Ovary (tissue), 9 donors: ENCODE results near the gene TPD52L2. TPM values are rescaled to one million over a fixed set of nuclear protein-coding genes. Genes with fewer than 3 reads are reported as not detected.

Experiments used
- DNase-seq, 5 donors: peaks; one replicate each; pipeline ENCODE4 v3.0.0-alpha.2; 2019 to 2020
- H3K27ac ChIP-seq, 2 donors: fragments of 200-600 bp; one replicate each; pipeline versions ENCODE4 v1.5.1 to v1.8.0; 2019 to 2022
- H3K27me3 ChIP-seq: fragments of 200-600 bp; one replicate; pipeline ENCODE4 v1.8.0; 2022
- H3K36me3 ChIP-seq: fragments of 200-600 bp; sonication (generic); one replicate; pipeline ENCODE4 v1.5.1; 2019
- H3K4me1 ChIP-seq: one replicate; pipeline ENCODE4 v1.8.1; 2013; ENCODE audit warnings: mild to moderate bottlenecking, moderate library complexity; ENCODE audit not compliant: insufficient read depth
- H3K4me3 ChIP-seq: fragments of 200-600 bp; sonication (generic); one replicate; pipeline ENCODE4 v1.5.1; 2017
- H3K9me3 ChIP-seq, 2 donors: fragments of 200-600 bp in 1 of 2; sonication (generic) in 1 of 2; one replicate each; pipeline versions ENCODE4 v1.5.1 to v1.8.1; 2013 to 2019; ENCODE audit warnings: mild to moderate bottlenecking in 1 of 2, moderate library complexity in 1 of 2
- EP300 ChIP-seq: sonication (generic); formaldehyde crosslinking; IDR thresholded peaks from one replicate; pipeline ENCODE4 v1.6.1; 2017; ENCODE audit warnings: antibody characterized with exemption
- POLR2A ChIP-seq: fragments of 450-650 bp; IDR thresholded peaks from one replicate; pipeline ENCODE4 v1.6.1; 2017; ENCODE audit warnings: antibody characterized with exemption, mild to moderate bottlenecking, moderate library complexity
- WGBS, 3 donors: extraction: QIAGEN DNeasy Blood & Tissue Kit in 1 of 3; methylation state at CpG; one replicate each; pipeline versions ENCODE4 v1.1.5 to v1.1.7; 2013 to 2017; 5-methylcytosine and 5-hydroxymethylcytosine counted together
- intact Hi-C, 4 donors: fragments of 100-400 bp; cut with DNase I; formaldehyde crosslinking; loops; one replicate each; pipeline versions ENCODE4 v1.11.0 to v1.15.1; 2022 to 2023
- polyA plus RNA-seq, 2 donors: library from polyadenylated mRNA; stranded (reverse); fragments of 200-250 nt in 1 of 2; fragments of 350-450 nt in 1 of 2; fragmentation: Illumina TruSeq in 1 of 2; extraction: RNeasy Lipid Tissue Mini Kit (QIAGEN cat#74804) in 1 of 2; gene quantifications; one replicate each; pipeline ENCODE4 v1.2.3, GENCODE V29; 2013 to 2014
- total RNA-seq, 7 donors: library from RNA; depleted of rRNA in 2 of 7; stranded (reverse); fragments of >200 nt in 2 of 7; fragmentation: NEBNext Ultra II Directional in 3 of 7; extraction: Animal tissue kit (Norgen Biotek cat#: 25700) in 3 of 7; gene quantifications; one replicate each; pipeline versions ENCODE4 v1.1.0 to v1.2.4, GENCODE V29; 2016 to 2023
- TF ChIP-seq, protein P1 (sequence below), 3 donors: fragments of 450-650 bp in 2 of 3; fragments of 200-600 bp in 1 of 3; IDR thresholded peaks; one replicate each; pipeline versions ENCODE4 v1.5.1 to v1.8.0; 2016 to 2022; ENCODE audit warnings: antibody characterized with exemption in 3 of 3, mild to moderate bottlenecking in 1 of 3
- donor health status: DM: no; HTN: no; CAD: no; lungs with moderate emphysema.
- donor health status: DM: no; HTN: no; CAD: no.
- donor health status: Bipolar disorder and iron deficiency.
- donor health status: DM: yes; HTN: yes; CAD: no.
- donor health status: DM: no; HTN: no; CAD: no.
- donor health status: DM: yes; HTN: yes; CAD: no.

The TPD52L2 gene
- total and polyA plus RNA-seq, 9 donors = 51.5 to 78.9 (median 70.4) TPM

DNA sequence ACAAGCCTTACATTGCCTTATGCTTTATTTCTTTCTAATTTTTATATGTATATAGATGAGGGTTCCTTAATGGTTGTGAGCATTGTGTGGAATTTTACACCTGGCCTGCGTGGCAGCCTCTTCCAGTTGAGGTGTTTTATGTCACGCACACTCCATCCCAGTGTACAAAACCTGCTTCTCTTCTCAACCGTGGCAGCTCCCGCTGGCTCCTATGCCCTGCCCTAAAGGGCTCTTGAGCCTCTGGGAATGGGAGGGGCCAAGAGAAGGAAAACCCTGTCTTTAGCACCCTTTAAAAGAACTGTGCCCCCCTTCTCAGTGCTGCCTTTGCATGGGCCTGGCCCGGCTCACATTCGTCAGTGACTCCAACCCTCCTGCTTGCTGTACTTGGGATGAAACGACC is 25.5 kb downstream of the TPD52L2 start:
- Histone ChIP-seq H3K4me1 (peaks cover 3% of the 10 kb centered on the region), H3K4me3 (no peak overlapping the region), H3K27me3 (no peaks in the 10 kb centered on the region), H3K27ac (no peak overlapping the region), H3K36me3 (no peaks in the 10 kb centered on the region), H3K9me3 (no peaks in the 10 kb centered on the region)
- TF ChIP-seq POLR2A (no peak), EP300 (no peak)
- TF ChIP-seq, protein P1, sequence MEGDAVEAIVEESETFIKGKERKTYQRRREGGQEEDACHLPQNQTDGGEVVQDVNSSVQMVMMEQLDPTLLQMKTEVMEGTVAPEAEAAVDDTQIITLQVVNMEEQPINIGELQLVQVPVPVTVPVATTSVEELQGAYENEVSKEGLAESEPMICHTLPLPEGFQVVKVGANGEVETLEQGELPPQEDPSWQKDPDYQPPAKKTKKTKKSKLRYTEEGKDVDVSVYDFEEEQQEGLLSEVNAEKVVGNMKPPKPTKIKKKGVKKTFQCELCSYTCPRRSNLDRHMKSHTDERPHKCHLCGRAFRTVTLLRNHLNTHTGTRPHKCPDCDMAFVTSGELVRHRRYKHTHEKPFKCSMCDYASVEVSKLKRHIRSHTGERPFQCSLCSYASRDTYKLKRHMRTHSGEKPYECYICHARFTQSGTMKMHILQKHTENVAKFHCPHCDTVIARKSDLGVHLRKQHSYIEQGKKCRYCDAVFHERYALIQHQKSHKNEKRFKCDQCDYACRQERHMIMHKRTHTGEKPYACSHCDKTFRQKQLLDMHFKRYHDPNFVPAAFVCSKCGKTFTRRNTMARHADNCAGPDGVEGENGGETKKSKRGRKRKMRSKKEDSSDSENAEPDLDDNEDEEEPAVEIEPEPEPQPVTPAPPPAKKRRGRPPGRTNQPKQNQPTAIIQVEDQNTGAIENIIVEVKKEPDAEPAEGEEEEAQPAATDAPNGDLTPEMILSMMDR (IDR thresholded peaks at IDR 0.05) = no peak
- intact Hi-C loops = no loop called here
- no peak for DNase-seq
- 77 to 86% (median 80%) methylated on average over 7 of the region's 7 CpGs for WGBS, 3 donors

DNA sequence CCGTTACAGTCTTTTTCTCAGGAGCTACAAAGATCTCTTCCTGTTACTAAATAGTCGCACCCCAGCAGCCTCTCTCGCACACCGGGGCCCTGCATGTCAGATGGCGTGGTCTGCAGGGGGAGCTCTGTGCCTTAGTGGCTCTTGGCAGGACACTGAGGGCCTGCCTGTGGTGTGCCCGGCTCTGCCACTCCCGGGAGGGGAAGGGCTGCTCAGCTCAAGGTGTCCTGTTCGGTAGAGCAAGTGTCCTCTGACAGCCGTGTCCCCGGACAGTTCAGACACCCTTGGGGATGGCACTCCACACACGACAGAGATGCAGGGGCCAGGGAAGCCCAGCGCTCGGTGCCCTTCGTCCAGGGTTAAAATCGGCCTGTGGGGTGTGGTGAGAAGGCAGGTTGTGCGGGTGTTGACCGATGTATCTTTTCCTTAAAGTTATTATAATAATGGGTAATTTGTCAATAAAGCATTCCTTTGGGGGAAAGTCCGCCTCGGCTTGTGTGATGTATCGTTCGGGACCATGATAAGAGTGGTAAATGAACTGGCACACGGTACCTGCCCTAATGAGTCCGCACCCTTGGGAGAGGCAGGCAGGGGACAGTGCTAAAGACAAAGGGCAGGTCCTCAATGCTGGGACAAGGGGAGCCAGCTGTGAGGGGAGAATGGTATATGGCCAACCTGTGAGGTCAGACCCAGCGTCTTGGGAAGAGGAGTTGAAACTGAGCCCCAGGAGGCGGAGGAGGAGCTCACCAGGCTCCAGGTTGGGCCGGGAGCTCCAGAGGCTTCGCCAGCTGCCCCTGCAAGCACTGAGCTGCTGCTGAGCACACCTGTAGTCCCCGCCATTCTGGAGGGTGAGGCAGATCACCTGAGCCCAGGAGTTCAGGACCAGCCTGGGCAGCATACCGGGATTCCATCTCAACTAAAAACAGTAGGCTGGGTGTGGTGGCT is 26.3 kb downstream of the TPD52L2 start:
- Histone ChIP-seq H3K4me1 (peaks cover 5% of the 10 kb centered on the region), H3K9me3 (no peaks in the 10 kb centered on the region), H3K36me3 (no peaks in the 10 kb centered on the region), H3K27ac (no peak overlapping the region), H3K27me3 (no peaks in the 10 kb centered on the region), H3K4me3 (no peak overlapping the region)
- intact Hi-C loops = no loop called here
- no peak for TF ChIP-seq POLR2A
- TF ChIP-seq, protein P1 (IDR thresholded peaks at IDR 0.05) = no peak
- no peak for TF ChIP-seq EP300
- 87 to 89% (median 89%) methylated on average over 29 of the region's 29 CpGs for WGBS, 3 donors
- no peak for DNase-seq

DNA sequence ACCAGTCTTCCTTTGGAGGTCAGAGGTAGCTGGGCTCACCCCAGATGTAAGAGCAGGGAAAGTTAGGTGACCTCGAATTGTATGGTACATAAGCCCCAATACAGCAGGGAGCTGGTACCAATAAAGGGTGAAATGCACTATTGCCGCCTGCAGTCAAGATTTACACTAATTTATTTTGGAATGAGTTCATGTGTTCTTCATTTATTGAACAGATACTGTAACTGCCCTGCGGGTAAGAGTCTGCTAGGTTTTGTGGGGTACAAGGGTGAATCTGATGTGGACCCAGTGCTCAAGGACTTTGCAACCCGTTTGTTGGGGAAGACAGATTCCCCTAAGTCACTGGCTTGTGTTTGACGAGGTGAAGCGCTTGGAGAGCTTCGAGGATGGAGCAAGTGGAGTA is 27.3 kb downstream of the TPD52L2 start:
- Histone ChIP-seq H3K4me3 (no peak overlapping the region), H3K27ac (no peak overlapping the region), H3K36me3 (no peaks in the 10 kb centered on the region), H3K9me3 (no peaks in the 10 kb centered on the region), H3K27me3 (no peaks in the 10 kb centered on the region), H3K4me1 (peaks cover 10% of the 10 kb centered on the region)
- 76 to 83% (median 81%) methylated on average over 7 of the region's 7 CpGs for WGBS, 3 donors
- DNase-seq = no peak
- intact Hi-C loops = no loop called here
- TF ChIP-seq, protein P1 (IDR thresholded peaks at IDR 0.05) = no peak
- no peak for TF ChIP-seq POLR2A
- TF ChIP-seq EP300 = no peak

DNA sequence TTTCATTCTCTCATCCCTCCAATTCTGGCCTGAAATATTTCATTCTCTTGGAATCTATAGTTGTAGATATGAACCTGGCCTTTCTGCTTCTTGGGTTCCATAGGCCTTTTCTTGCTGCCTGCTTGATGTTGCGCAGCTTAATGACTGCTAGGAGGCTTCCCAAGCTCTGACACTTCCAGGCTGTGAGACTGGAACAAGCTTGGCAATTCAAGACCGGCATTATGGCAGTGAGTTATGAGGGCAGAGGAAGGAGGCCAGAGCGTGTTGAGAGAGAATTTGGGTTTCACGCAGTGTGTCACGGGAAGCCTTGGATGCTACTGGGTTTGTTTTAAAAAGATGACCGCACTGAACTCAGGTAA is 28.9 kb downstream of the TPD52L2 start:
- H3K4me3 ChIP-seq = no peak overlapping the region
- no peak for TF ChIP-seq EP300
- TF ChIP-seq POLR2A = no peak
- TF ChIP-seq, protein P1 (IDR thresholded peaks at IDR 0.05) = no peak
- no peaks in the 10 kb centered on the region for H3K36me3 ChIP-seq
- DNase-seq = no peak
- intact Hi-C loops = no loop called here
- H3K27me3 ChIP-seq = no peaks in the 10 kb centered on the region
- no peak overlapping the region for H3K27ac ChIP-seq
- H3K9me3 ChIP-seq = no peaks in the 10 kb centered on the region
- H3K4me1 ChIP-seq = peaks cover 10% of the 10 kb centered on the region
- WGBS, 3 donors = 11 to 19% (median 13%) methylated on average over 6 of the region's 6 CpGs
